Measurements from ENCODE around the gene TBL1X. TPM values are rescaled to one million over a fixed set of nuclear protein-coding genes. Genes with fewer than 3 reads are reported as not detected.

TBL1X gene
- total RNA-seq, 1 donor from 2014 or later: 20.0 TPM

GRCh38 chrX:9493936-9494335, 29.1 kb downstream of the TBL1X start:
- Mint-ChIP-seq H3K27ac (no peak overlapping the region), H3K4me3 (no peak overlapping the region), H3K27me3 (no peaks in the 10 kb centered on the region), H3K9me3 (no peaks in the 10 kb centered on the region), H3K36me3 (ENCODE audit: low read depth) (peaks cover 12% of the 10 kb centered on the region), H3K4me1 (peaks cover 6% of the 10 kb centered on the region)
- intact Hi-C loops (cut with micrococcal nuclease): no loop called here
- no peak for DNase-seq

- peaks cover 6% of the 10 kb centered on the region for H3K4me1 Mint-ChIP-seq
Observed at GRCh38 chrX:9494771-9495170, 29.9 kb downstream of the TBL1X start.

GRCh38 chrX:9495496-9495895, 30.6 kb downstream of the TBL1X start:
- Mint-ChIP-seq H3K4me3 (no peak overlapping the region), H3K9me3 (no peaks in the 10 kb centered on the region), H3K36me3 (ENCODE audit: low read depth) (peaks cover 14% of the 10 kb centered on the region), H3K4me1 (peaks cover 6% of the 10 kb centered on the region), H3K27me3 (no peaks in the 10 kb centered on the region), H3K27ac (no peak overlapping the region)
- no peak for DNase-seq
- intact Hi-C loops (cut with micrococcal nuclease): no loop called here

More at GRCh38 chrX:9494771-9495170, 29.9 kb downstream of the TBL1X start:
- Mint-ChIP-seq H3K4me3 (no peak overlapping the region), H3K27ac (no peak overlapping the region), H3K27me3 (no peaks in the 10 kb centered on the region), H3K36me3 (ENCODE audit: low read depth) (peaks cover 14% of the 10 kb centered on the region), H3K9me3 (no peaks in the 10 kb centered on the region)
- intact Hi-C loops (cut with micrococcal nuclease): no loop called here
- DNase-seq: no peak

- peaks cover 27% of the 10 kb centered on the region for H3K36me3 Mint-ChIP-seq (ENCODE audit: low read depth)
- peaks cover 6% of the 10 kb centered on the region for H3K4me1 Mint-ChIP-seq
- H3K4me3 Mint-ChIP-seq: no peak overlapping the region
- no peak for DNase-seq
- H3K9me3 Mint-ChIP-seq: no peaks in the 10 kb centered on the region
- H3K27me3 Mint-ChIP-seq: no peaks in the 10 kb centered on the region
- no peak overlapping the region for H3K27ac Mint-ChIP-seq
- intact Hi-C loops (cut with micrococcal nuclease): no loop called here
Observed at GRCh38 chrX:9498236-9498635, 33.4 kb downstream of the TBL1X start.

- intact Hi-C loops (cut with micrococcal nuclease): no loop called here
- H3K27me3 Mint-ChIP-seq: no peaks in the 10 kb centered on the region
- DNase-seq: no peak
- H3K4me1 Mint-ChIP-seq: peaks cover 2% of the 10 kb centered on the region
- no peak overlapping the region for H3K4me3 Mint-ChIP-seq
- no peaks in the 10 kb centered on the region for H3K9me3 Mint-ChIP-seq
- H3K27ac Mint-ChIP-seq: no peak overlapping the region
- peaks cover 41% of the 10 kb centered on the region for H3K36me3 Mint-ChIP-seq (ENCODE audit: low read depth)
Observed at GRCh38 chrX:9500584-9500983, 35.7 kb downstream of the TBL1X start.

GRCh38 chrX:9501362-9501761, 36.5 kb downstream of the TBL1X start:
- Mint-ChIP-seq H3K4me3 (no peak overlapping the region), H3K27me3 (no peaks in the 10 kb centered on the region), H3K4me1 (no peaks in the 10 kb centered on the region), H3K36me3 (ENCODE audit: low read depth) (peaks cover 42% of the 10 kb centered on the region), H3K27ac (no peak overlapping the region), H3K9me3 (peaks cover 5% of the 10 kb centered on the region)
- intact Hi-C loops (cut with micrococcal nuclease): no loop called here
- no peak for DNase-seq

GRCh38 chrX:9503261-9503660, 38.4 kb downstream of the TBL1X start:
- H3K9me3 Mint-ChIP-seq: peaks cover 5% of the 10 kb centered on the region
- H3K27me3 Mint-ChIP-seq: no peaks in the 10 kb centered on the region
- no peak for DNase-seq
- H3K36me3 Mint-ChIP-seq (ENCODE audit: low read depth): peaks cover 46% of the 10 kb centered on the region
- no peak overlapping the region for H3K27ac Mint-ChIP-seq
- H3K4me3 Mint-ChIP-seq: no peak overlapping the region
- intact Hi-C loops (cut with micrococcal nuclease): no loop called here
- H3K4me1 Mint-ChIP-seq: no peaks in the 10 kb centered on the region

- Mint-ChIP-seq H3K4me3 (no peak overlapping the region), H3K36me3 (ENCODE audit: low read depth) (peaks cover 43% of the 10 kb centered on the region)
Observed at GRCh38 chrX:9510366-9510765, 45.5 kb downstream of the TBL1X start.

GRCh38 chrX:9510980-9511379, 46.1 kb downstream of the TBL1X start:
- Mint-ChIP-seq H3K4me1 (peaks cover 13% of the 10 kb centered on the region), H3K9me3 (peaks cover 3% of the 10 kb centered on the region), H3K27me3 (no peaks in the 10 kb centered on the region), H3K36me3 (ENCODE audit: low read depth) (peaks cover 39% of the 10 kb centered on the region), H3K4me3 (no peak overlapping the region), H3K27ac (no peak overlapping the region)
- intact Hi-C loops (cut with micrococcal nuclease): no loop called here
- DNase-seq: no peak

More at GRCh38 chrX:9510366-9510765, 45.5 kb downstream of the TBL1X start:
- H3K9me3 Mint-ChIP-seq: peaks cover 5% of the 10 kb centered on the region
- no peaks in the 10 kb centered on the region for H3K27me3 Mint-ChIP-seq
- peaks cover 7% of the 10 kb centered on the region for H3K4me1 Mint-ChIP-seq
- intact Hi-C loops (cut with micrococcal nuclease): no loop called here
- H3K27ac Mint-ChIP-seq: no peak overlapping the region
- no peak for DNase-seq

- no peak for DNase-seq
- no peak overlapping the region for H3K27ac Mint-ChIP-seq
- H3K4me1 Mint-ChIP-seq: peaks cover 18% of the 10 kb centered on the region
- H3K36me3 Mint-ChIP-seq (ENCODE audit: low read depth): peaks cover 27% of the 10 kb centered on the region
- intact Hi-C loops (cut with micrococcal nuclease): no loop called here
- no peaks in the 10 kb centered on the region for H3K9me3 Mint-ChIP-seq
- H3K4me3 Mint-ChIP-seq: no peak overlapping the region
- no peaks in the 10 kb centered on the region for H3K27me3 Mint-ChIP-seq
Observed at GRCh38 chrX:9515489-9515888, 50.6 kb downstream of the TBL1X start.

GRCh38 chrX:9515973-9516538, 51.2 kb downstream of the TBL1X start:
- peaks cover 18% of the 10 kb centered on the region for H3K4me1 Mint-ChIP-seq
- H3K4me3 Mint-ChIP-seq: no peak overlapping the region
- DNase-seq: no peak
- H3K27me3 Mint-ChIP-seq: no peaks in the 10 kb centered on the region
- intact Hi-C loops (cut with micrococcal nuclease): no loop called here
- H3K9me3 Mint-ChIP-seq: no peaks in the 10 kb centered on the region
- H3K27ac Mint-ChIP-seq: peak overlapping the region; percentile 14
- H3K36me3 Mint-ChIP-seq (ENCODE audit: low read depth): peaks cover 27% of the 10 kb centered on the region

GRCh38 chrX:9516635-9517034, 51.8 kb downstream of the TBL1X start:
- Mint-ChIP-seq H3K36me3 (ENCODE audit: low read depth) (peaks cover 21% of the 10 kb centered on the region), H3K27ac (no peak overlapping the region), H3K4me1 (peaks cover 18% of the 10 kb centered on the region), H3K4me3 (no peak overlapping the region), H3K27me3 (no peaks in the 10 kb centered on the region), H3K9me3 (no peaks in the 10 kb centered on the region)
- no peak for DNase-seq
- intact Hi-C loops (cut with micrococcal nuclease): no loop called here

- intact Hi-C loops (cut with micrococcal nuclease): no loop called here
- Mint-ChIP-seq H3K4me1 (peaks cover 22% of the 10 kb centered on the region), H3K27ac (no peak overlapping the region), H3K4me3 (no peak overlapping the region), H3K27me3 (no peaks in the 10 kb centered on the region), H3K36me3 (ENCODE audit: low read depth) (peaks cover 19% of the 10 kb centered on the region), H3K9me3 (no peaks in the 10 kb centered on the region)
- no peak for DNase-seq
Observed at GRCh38 chrX:9518051-9518450, 53.2 kb downstream of the TBL1X start.

- no peaks in the 10 kb centered on the region for H3K9me3 Mint-ChIP-seq
- peaks cover 23% of the 10 kb centered on the region for H3K4me1 Mint-ChIP-seq
- intact Hi-C loops (cut with micrococcal nuclease): no loop called here
- no peaks in the 10 kb centered on the region for H3K27me3 Mint-ChIP-seq
- no peak overlapping the region for H3K4me3 Mint-ChIP-seq
- no peak overlapping the region for H3K27ac Mint-ChIP-seq
- H3K36me3 Mint-ChIP-seq (ENCODE audit: low read depth): peaks cover 12% of the 10 kb centered on the region
- DNase-seq: no peak
Observed at GRCh38 chrX:9518889-9519288, 54.0 kb downstream of the TBL1X start.

- H3K4me1 Mint-ChIP-seq: peaks cover 25% of the 10 kb centered on the region
- intact Hi-C loops (cut with micrococcal nuclease): no loop called here
- H3K27ac Mint-ChIP-seq: no peak overlapping the region
- H3K36me3 Mint-ChIP-seq (ENCODE audit: low read depth): peaks cover 9% of the 10 kb centered on the region
- no peaks in the 10 kb centered on the region for H3K27me3 Mint-ChIP-seq
- DNase-seq: no peak
- H3K9me3 Mint-ChIP-seq: no peaks in the 10 kb centered on the region
- no peak overlapping the region for H3K4me3 Mint-ChIP-seq
Observed at GRCh38 chrX:9519546-9520216, 54.8 kb downstream of the TBL1X start.
